HL-60/S4 (cell line): ENCODE results near the gene PTCHD4.

Source experiments
- in situ Hi-C: fragments of 300-500 bp; cut with MboI; formaldehyde crosslinking; loops from 2 replicates; pipeline ENCODE4 v1.14.3; 2022; ENCODE audit warnings: low sequenced_read_pairs

Gene PTCHD4

GRCh38 chr6:48061265-48061990, 49.6 kb downstream of the PTCHD4 start:
- in situ Hi-C loops, result no loop called here
